Measurements from ENCODE around the gene ATP13A4.
A peak's percentile ranks its signal among the peaks of the same experiment; 100 is the strongest.

ATP13A4 gene

DNA sequence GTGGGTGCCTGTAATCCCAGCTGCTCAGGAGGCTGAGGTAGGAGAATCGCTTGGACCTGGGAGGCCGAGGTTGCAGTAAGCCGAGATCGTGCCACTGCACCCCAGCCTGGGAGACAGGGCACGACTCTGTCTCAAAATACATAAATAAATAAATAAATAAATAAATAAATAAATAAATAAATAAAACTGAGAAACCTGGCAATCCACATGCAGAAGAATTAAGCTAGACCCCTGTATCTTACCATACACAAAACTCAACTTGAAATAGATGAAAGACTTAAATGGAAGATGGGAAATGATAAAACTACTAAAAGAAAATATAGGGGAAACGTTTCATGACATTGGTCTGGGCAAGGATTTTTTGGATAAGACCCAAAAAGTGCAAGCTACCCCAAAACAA is 58.0 kb downstream of the ATP13A4 start:
- DNase-seq, result no peak

DNA sequence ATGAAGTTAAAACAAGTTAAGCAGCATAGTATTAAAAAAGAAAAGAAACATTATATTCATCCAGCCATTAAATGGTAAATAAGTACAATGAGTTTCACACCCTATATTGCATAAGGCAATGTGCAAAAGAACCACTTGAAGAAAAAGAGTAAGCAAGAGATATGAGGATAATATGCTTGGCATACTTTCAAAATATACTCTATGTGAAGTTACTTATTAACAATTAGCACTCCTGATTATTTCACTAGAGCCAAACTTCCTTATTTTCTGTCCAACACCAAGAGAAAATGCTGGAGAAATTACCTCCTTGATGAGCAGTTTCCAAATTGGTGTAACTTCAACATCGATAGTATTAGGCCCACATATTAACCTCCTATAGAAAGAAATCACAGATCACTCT is 63.7 kb downstream of the ATP13A4 start:
- DNase-seq, result no peak

- DNase-seq, result no peak
Measured at GRCh38 chr3:193490580-193490979, 64.1 kb downstream of the ATP13A4 start.

DNA sequence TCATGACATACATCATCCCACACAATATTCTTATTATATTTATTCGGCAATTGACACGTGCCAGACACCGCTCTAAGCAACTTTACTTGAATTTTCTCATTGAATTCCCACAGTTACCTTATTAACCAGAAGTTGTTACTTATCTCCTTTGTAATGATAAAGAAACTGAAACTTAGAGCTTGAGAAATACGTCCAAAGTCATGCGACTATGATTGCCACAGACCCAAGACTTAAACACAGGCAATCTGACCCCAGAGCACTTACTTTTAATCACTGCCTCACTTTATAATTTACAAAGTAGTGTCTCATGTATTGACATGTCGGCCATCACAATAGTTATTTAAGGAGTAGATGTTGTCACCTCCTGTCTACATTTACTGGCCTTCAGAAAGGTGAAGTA is 64.7 kb downstream of the ATP13A4 start:
- peak; percentile 46 for DNase-seq

GRCh38 chr3:193488741-193489140 is 66.0 kb downstream of the ATP13A4 start:
- DNase-seq, result no peak

DNA sequence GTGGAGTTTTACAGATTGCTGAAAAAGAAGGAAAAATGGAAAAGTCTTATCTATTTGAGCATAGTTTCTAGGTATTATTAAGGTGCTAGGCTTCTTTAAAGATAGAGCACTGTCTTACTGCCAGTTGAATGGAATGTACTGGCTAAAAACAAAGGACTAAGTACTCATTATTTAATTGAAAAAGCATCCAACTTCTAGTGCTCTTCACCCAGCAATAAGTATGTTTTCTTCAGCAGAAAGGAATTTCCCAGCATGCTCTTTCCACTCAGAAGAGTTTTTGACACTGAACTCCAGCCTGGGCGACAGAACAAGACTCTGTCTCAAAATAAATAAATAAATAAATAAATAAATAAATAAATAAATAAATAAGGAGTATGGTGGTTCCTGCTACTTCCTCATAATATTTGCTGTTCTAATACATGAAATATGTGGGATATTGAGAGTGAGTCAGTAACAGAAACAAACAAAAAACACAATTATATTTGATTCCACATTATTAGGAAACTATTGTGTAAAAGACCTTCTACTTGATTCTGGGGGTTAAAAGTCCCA is 70.6 kb downstream of the ATP13A4 start:
- no peak for DNase-seq

DNA sequence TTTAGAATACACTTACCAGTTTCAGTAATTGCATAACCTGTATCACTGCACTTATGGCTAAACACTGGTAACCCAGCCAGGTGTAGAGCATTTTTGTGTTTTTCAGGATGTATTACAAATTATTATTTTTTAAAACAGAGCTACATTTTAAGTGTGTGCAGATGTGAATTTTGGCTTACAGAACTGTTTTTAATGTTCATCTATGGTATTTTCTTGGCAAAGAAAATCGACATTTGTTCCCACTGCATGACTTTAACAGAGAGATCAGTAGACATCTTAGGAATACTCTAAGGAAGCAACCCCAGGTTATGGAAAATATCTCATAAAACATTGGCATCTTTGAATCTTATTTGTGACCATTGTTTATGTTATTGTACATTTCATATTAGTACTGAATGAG is 73.3 kb downstream of the ATP13A4 start:
- DNase-seq, result no peak

DNA sequence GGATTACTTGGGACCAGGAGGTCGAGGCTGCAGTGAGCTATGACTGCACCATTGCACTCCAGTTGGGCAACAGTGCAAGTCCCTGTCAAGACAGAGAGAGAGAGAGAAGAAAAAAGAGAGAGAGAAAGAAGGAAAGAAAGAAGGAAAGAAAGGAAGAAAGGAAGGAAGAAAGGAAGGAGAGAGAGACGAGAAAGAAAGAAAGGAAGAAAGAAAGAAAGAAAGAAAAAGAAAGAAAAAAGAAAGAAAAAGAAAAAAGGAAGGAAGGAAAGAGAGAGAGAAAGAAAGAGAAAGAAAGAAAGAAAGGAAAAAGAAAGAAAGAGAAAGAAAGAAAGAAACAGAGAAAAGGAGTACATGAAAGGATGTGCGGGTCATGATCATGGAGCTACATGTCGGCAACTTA is 80.2 kb downstream of the ATP13A4 start:
- no peak for DNase-seq

DNA sequence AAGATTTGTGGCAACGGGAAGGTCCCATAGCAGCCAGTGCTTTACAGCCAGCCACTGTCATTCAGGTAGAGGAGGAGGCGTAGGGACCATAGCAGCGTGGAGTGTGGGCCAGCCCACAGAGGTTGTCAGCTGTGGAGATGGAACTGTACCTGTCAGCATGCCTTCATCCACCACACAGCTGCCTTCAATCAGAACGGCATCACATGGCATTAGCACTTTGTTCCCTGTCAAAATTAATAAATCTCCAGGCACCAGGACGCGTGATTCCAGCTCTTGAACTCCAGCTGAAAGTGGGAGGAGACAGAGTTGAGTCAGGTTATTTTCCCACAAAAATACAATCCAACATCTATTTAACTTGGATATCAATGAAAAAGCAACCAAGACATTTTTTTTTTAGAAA is 84.0 kb downstream of the ATP13A4 start:
- no peak for DNase-seq

DNA sequence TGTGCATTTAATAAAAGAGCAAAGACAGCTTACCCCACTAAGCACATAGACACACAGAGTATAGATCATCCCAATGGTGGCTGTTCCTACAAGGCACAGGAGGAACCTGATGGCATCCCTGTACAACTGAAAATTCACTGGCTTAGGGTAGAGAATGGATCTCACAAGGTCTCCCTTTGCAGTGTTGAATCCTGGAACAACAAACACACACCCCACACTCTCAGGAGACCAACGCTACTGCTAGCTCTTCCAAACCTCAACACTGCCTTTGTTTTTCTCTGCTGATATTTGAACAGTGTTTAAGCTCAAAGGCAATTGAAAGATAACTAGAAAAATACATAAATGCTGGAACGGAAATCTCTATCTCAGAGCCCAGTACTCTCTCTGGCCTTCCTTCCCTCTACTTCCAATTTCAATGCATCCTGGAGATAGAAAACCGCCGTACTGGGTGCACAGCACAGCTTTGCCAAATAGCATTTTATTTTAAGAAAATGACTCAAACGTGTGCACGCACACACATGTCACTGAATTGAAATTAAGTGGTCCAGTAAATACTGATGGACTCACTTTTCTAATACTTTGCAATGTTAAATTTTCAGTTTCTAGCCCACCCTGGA is 88.6 kb downstream of the ATP13A4 start:
- no peak for DNase-seq

DNA sequence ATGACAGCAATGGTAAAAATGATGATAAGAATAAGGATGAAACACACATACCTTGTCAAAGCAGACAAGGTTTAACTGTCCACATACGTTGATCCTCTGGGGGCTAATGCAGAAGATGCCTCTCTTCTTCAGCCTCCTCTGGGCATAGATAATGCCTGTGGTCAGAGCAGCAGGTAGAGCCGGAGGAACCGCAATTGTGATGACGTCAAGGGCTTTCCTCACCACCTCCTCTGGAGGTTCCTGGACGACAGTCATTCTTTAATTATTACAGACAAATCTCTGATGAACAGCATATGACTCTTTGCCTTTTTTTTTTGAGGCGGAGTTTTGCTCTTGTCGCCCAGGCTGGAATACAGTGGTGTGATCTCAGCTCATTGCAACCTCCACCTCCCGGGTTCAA is 89.8 kb downstream of the ATP13A4 start:
- DNase-seq, result no peak

GRCh38 chr3:193457526-193457925 is 97.2 kb downstream of the ATP13A4 start:
- DNase-seq, result no peak

- DNase-seq, result peak; percentile 2
Measured at GRCh38 chr3:193452338-193452737, 102.4 kb downstream of the ATP13A4 start.

DNA sequence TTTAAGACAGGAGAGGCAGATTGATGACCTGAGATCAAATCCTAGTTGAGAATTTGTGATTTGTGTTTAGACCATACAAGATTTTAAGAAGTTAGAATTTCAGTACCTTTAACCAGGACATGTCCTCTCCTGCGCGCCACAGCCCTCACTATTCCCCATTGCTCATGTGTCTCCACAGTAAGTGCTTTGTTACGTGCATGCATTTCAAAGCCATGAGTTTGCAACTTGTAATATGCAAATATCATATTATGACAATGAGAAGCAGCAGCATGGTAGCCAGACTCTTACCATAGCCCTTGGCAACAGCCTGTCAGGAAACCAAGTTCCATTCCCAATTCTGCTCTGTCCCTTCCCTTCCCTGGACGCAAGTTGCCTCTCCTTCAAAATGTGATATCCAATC is 102.8 kb downstream of the ATP13A4 start:
- no peak for DNase-seq

GRCh38 chr3:193446965-193447602 is 107.6 kb downstream of the ATP13A4 start:
- peak; percentile 52 for DNase-seq

GRCh38 chr3:193439423-193439822 is 115.3 kb downstream of the ATP13A4 start:
- no peak for DNase-seq

DNA sequence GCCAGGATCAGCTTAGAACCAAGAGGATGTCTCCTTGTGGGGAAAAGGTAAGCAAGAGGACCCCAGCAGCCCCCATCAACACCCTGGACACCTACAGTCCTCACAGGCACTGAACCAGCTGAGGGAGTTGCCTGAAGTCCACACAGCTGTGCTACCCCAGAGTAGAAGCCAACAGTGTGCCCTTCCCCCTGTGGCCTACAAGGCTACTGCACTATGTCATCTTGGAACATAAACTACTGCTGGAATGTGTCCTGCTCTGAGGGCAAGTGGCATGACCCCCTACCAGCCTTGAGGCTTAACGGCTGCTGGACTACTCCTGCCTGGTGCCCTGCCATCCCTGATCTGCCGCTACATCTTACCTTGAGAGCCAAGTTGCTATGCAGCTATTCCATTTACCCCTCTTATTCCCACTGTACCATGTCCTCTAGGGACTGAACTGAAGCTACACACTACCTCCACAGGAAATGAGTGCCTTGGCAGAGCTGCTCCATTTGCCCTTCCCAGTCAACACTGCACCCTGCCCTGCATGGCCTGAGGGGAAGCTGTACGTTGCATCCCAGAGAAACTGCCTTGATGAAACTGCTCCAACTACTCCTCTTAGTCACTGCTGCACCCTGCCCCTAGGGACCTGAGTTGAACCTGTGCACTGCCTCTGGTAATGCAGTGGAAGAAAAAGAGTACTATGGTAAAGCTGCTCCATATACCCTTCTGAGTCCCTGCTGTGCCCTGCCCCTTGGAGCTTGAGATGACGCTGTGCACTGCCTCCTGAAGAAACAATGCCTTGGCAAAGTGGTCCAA is 135.9 kb downstream of the ATP13A4 start:
- no peak for DNase-seq

DNA sequence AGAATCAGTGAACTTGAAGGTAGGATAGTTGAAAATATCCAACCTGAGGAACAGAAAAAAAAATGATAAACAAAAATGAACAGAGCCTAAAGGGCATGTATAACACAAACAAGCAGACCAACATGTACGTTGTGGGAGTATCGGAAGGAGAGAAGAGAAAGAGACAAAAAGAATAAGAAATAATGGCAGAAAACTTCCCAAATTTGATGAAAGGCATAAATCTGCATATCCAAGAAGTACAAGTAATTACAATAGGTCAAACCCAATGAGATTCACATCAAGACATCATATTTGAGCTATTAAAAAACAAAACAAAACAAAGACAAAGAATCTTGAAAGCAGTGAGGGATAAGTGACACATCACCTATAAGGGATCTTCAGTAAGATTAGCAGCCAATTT is 138.1 kb downstream of the ATP13A4 start:
- no peak for DNase-seq

GRCh38 chr3:193407688-193408087 is 147.0 kb downstream of the ATP13A4 start:
- no peak for DNase-seq

- DNase-seq, result no peak
Measured at GRCh38 chr3:193407112-193407511, 147.6 kb downstream of the ATP13A4 start.

- no peak for DNase-seq
Measured at GRCh38 chr3:193403307-193403706, 151.4 kb downstream of the ATP13A4 start.

DNA sequence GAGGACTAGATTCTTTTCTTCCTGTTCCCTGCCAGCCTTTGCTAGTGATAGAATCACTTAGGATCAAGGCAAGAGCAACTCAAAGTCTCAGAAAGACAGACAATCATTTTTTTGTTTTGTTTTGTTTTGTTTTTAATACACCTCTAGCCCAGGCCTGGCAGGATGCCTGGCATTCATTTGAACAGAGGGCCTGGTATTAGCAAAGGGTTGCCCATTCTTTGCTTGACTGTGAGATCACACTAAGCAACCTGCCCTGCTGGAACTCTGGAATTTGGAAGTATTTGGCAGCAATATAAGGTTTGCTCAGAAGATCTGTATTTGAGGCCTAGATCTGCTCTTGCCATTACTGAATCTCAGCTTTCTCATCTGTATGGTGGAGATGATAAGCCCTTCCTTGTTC is 154.4 kb downstream of the ATP13A4 start:
- DNase-seq, result no peak

GRCh38 chr3:193396451-193397244 is 158.0 kb downstream of the ATP13A4 start:
- peak; percentile 52 for DNase-seq

All from OCI-M1 (cell line).